SH-SY5Y (cell line): Measurements from ENCODE around the gene ZMIZ1.

ENCODE experiments used
- GATA2 ChIP-seq: IDR thresholded peaks from 2 replicates; pipeline ENCODE4 v1.6.1; 2011; ENCODE audit warnings: mild to moderate bottlenecking, low read depth, low read length
- GATA3 ChIP-seq: IDR thresholded peaks from 2 replicates; pipeline ENCODE4 v1.6.1; 2011; ENCODE audit warnings: low read depth, mild to moderate bottlenecking, low read length, moderate library complexity

DNA sequence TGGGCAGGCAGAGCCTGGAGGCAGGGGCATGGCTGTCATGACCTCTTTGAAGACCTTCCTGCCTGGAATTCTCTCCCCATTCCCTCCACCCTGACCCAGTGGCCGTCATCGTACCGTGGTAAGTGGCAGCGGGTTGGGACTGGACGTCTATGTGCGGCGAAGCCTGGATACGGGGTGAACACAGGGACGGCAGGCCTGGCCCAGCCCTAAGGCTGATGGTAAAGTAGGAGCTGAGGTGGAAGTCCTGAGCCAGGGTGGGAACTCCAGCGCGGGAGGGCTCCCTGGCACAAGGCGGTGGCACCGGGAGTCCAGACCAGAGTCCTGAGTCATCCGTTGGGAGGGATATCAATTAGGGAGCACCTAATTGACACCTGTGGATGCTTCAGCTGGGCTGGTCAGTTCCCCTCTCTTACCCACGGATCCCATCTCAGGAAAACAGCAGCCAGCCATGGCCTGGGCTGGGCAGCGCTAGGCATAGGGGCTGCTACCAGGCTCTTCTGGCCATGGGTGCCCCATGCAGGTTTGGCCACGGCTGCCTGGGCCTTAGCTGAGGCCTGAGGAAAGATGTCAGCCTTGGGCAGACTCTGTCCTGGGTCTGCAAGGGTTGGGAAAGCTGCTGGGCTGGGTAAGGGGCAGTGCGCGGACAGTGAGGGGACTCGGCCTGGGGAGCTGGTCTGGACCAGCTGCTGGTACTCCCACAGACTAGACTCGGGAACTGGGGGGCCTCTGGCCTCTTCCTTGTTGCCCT, 281.8 kb downstream of the ZMIZ1 start:
- TF ChIP-seq GATA2 (no peak), GATA3 (no peak)
